GM18520 (cell line): ENCODE measurements around the gene CHST3.
"Not testable (repeated sequence)": the region's sequence is repeated elsewhere in the genome, so short reads cannot be mapped to it uniquely, and the experiment has no call there.

Experiments
- ATAC-seq: cut with Tn5 transposase; IDR thresholded peaks from one replicate; pipeline ENCODE4 v1.9.1; 2021; ENCODE audit not compliant: unreplicated experiment

The CHST3 gene

DNA sequence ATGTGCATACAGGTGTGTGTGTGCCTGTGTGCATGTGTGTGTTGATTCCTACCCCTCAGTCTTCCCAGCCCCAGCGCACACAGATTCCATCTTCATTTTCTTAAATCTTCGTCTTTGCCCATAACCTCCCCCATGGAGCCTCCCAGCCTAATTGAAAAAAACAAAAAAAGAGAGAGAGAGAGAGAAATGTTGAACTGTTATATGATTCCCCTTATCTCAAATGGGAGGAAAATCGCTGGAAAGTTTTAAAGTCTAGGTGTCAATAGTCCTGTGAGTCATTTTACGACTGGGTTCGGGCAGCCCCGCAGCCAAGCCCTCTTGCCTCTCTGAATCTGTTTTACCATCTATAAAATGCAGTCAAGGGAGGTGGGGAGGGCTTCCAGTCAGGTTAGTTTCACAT lies 63.3 kb downstream of the CHST3 start:
- ATAC-seq: no peak

- no peak for ATAC-seq
These were observed 65.2 kb downstream of the CHST3 start for GRCh38 chr10:72029414-72029813.

- ATAC-seq: no peak
These were observed 66.8 kb downstream of the CHST3 start for GRCh38 chr10:72030762-72031543.

DNA sequence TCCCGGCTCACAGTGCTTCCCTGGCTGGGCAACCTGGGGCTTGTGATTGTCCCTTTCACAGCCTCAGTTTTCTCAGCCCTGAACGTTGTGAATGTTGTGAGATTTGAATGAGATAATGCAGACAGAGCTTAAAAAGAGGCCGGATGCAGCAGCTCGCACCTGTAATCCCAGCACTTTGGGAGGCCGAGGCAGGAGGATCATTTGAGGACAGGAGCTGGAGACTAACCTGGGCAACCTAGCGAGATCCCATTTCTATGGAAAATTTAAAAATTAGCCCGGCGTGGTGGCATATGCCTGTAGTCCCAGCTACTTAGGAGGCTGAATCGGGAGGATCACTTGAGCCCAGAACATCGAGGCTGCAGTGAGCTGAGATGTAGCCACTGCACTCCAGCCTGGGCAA lies 67.5 kb downstream of the CHST3 start:
- ATAC-seq: no peak

- not testable (repeated sequence) for ATAC-seq
These were observed 68.4 kb downstream of the CHST3 start for GRCh38 chr10:72032409-72033162.

DNA sequence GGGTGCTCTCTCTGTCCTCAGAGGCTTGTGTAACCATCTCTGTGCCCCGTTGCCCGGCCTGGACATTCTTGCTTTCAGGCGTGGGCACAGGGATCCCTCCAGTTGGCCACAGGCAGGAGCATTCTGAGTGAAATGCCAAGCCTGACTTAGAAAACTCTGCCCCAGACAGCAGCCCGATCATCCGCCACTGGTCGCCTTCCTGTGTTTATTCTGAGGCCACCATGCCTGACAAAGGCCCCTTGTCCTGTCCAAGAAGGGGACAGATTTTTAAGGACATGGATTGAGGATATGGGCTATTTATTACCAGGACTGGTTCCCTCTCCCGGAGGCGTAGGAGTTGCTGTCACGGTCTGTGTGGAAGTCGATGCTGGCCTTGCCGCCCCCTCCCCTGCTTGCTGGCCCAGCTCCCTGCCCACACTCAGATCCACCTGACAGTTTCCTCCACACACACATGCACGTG lies 69.9 kb downstream of the CHST3 start:
- no peak for ATAC-seq

GRCh38 chr10:72034761-72035160 lies 70.6 kb downstream of the CHST3 start:
- no peak for ATAC-seq

DNA sequence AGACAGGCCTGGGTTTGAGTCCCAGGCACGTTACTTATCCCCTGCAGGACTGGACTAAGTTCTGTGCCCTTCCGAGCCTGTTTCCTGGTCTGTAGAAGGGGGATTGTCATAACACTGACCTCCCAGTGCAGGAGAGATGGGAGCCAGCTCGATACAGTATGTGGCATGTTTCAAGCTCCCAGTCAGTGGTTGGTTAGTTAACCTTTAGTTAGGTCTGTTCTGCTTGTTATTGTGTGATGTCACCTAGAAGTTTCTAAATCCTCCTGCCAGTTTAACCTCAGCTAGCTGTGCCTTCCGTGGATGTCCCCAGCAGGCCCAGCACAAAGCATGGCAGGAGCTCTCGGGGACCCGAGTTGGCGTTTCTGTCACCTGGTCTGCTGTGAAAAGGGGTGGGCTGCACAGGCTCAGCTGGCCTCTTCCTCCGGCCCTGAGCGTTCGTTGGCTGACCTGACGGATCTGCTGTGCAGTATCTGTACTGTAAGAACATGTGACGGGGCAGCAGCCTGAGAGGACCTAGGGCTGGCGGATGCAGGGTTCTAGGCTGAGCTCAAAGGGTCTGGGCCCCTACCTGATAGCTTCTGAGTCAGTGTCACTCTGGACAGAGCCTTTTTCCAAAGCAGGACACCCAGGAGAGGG lies 71.2 kb downstream of the CHST3 start:
- no peak for ATAC-seq

GRCh38 chr10:72037266-72037665 lies 73.1 kb downstream of the CHST3 start:
- no peak for ATAC-seq

DNA sequence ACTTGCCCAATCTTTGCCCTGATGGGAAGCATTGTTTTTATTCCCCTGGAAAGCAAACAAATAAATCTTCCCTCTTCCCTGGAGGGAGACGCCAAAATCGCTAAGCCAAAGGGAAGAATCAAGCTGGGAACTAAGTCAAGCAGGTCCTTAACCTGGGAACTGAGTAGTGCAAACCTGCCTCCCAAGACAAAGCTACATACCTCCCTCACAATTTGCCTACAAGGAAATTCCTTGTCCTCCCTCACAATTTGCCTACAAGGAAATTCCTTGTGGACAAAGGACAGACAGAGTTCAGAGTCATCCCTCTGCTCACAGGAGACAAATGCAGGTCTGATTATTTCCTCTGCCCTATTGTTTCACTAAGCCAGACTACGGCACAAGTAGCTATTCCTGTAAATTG lies 73.6 kb downstream of the CHST3 start:
- ATAC-seq: no peak

GRCh38 chr10:72038458-72039001 lies 74.3 kb downstream of the CHST3 start:
- no peak for ATAC-seq

GRCh38 chr10:72039377-72039776 lies 75.2 kb downstream of the CHST3 start:
- no peak for ATAC-seq

DNA sequence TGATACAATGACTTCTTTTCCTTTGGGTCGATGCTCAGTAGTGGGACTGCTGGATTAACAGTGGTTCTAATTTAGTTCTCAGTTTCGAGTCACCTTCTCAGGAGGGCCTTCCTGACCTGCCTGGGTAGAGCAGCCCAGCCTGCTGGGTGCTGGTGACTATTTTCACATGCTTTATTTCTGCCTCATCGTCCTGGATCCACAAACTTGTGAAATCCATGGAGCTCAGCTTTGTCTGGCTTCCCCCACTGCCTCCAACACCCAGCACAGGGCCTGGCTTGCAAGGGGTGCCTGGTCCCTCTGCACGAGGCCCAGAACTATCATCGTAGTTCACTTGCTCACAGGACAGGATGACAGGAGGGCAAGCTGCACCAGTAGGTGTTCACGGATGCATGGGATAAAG lies 77.3 kb downstream of the CHST3 start:
- no peak for ATAC-seq

DNA sequence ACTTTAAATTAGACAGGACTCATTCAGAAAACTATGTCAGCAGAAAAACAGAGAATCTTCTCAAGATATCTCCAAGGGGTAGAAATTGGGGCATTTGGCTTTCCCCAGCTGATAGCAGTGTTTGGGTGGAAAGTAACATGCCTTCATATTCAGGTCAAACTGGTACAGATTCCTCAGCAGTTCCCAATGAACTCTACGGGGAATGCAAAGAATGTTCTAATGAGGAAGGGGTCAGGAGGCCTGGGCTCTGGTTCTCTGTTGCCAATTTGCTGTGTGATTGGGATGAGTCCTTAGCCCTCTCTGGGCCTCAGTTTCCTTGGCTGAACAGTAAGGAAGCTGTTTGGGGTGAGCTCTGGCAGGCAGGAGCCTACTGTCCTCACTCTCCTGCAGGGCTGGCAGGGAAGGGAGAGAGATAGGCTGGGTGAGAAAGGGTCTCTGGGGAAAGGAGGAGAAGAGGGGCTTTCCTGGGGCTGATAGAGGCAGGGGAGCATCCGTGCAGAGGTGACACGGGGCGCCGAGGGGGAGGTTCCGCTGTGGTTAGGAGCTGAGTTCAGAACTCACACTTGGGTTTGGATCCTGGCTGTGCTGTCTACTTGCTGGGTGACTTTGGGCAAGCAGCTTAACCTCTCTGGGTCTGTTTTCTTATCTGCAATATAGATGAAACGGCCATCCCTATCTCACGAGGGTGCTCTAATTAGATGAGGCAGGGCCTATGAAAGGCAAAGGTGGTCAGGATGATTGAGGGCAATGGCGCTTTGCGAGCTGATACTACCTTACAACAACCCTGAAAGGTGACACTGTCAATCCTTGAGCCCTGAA lies 79.0 kb downstream of the CHST3 start:
- no peak for ATAC-seq

DNA sequence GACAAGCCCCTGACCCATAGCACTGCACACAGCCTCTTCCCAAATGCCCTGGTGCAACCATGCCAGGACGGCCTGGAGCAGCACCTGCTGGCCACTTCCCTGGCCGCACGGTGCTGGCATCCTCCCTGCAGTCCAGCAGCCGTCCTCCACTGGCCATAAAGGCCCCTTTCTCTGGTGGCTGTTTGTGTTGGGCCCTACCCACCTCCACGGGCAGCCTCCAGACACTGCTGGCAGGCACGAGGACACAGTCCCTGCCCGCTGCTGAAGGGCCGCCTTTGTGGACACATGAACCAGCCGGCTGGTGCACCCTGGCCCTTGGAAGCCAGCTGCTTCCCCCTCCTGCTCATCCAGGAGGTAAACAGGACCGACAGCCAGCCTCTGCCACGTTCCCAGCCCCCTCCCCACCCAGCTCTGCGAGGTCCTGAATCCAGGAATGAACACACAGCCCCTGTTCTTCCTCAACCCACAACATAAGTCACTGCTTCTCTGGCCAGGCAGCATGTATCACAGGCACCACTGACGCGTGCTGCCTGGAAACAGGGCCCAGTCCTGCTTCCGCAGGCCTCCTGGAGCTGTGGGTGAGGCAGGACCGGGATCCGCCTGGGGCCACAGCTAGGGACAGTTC lies 80.3 kb downstream of the CHST3 start:
- no peak for ATAC-seq

GRCh38 chr10:72045586-72045985 lies 81.4 kb downstream of the CHST3 start:
- ATAC-seq: no peak

GRCh38 chr10:72048450-72049124 lies 84.4 kb downstream of the CHST3 start:
- peak; percentile 67 for ATAC-seq

- ATAC-seq: no peak
These were observed 85.3 kb downstream of the CHST3 start for GRCh38 chr10:72049472-72049871.

GRCh38 chr10:72049969-72050781 lies 86.0 kb downstream of the CHST3 start:
- ATAC-seq: no peak
